Measurements from ENCODE around the gene SLC38A10.
"Not testable (repeated sequence)": the region's sequence is repeated elsewhere in the genome, so short reads cannot be mapped to it uniquely, and the experiment has no call there.

The SLC38A10 gene

DNA sequence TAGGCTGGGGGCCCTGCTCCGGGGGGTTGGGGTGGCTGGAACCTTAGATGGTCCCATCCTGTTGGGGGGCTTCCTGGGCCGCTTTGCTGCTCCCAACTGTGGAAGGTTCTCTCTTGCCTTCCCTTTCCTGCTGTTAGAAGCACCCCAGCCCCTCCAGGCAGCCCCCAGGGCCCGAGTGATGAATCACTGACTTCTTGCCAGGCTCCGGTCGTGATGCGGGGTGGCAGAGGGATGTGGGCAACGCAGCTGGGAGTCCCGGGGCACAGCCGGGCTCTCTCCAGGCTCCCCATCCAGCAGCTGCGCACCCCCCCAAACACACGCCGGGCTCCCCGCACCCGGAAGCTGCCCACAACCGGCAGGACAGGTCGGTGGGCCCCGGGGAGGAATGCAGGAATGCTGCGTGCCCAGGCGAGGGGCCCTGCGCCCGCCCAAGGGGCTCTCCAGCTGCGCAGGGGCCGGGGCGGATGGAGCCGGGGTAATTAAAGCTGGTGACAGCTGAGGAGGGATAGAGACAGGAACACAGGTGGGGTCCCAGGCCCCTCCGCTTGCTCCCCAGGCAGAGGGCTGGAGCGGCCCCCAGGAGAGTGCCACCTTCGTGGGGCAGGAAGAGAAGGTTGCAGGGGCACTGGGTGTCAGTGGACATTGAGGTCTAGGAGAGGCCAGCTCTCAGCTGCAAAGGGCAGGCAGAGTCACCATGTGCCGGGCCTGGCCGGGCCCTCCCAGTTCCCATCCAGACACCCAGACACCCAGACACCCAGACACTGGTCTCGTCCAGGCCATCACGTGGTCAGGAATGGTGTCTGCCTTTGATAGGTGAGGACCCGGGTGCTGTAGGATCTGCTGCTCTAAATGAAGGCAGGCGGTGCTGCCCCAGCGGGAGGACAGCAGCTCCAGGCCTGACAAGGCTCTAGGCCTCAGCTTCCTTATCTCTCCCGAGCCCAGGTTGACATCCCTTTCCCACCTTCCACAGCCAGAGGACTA, 15.0 kb upstream of the SLC38A10 start:
- Histone ChIP-seq H3K27ac (ENCODE audit: low read depth, low read length, severe bottlenecking) (no peak overlapping the region), H3K36me3 (ENCODE audit: control insufficient read depth, insufficient read depth, low read length) (no peaks in the 10 kb centered on the region), H3K9me3 (ENCODE audit: control insufficient read depth, low read length) (no peaks in the 10 kb centered on the region), H3K4me3 (ENCODE audit: extremely low read depth, insufficient read depth, low read length, poor library complexity, severe bottlenecking) (no peak overlapping the region), H3K4me1 (ENCODE audit: control insufficient read depth, insufficient read depth, low read length, poor library complexity, severe bottlenecking) (peaks cover 24% of the 10 kb centered on the region)
- WGBS, 2 experiments (ENCODE audit: insufficient coverage in 2 of 2) = 89 to 93% methylated on average over 32 to 34 of the region's 36 CpGs

DNA sequence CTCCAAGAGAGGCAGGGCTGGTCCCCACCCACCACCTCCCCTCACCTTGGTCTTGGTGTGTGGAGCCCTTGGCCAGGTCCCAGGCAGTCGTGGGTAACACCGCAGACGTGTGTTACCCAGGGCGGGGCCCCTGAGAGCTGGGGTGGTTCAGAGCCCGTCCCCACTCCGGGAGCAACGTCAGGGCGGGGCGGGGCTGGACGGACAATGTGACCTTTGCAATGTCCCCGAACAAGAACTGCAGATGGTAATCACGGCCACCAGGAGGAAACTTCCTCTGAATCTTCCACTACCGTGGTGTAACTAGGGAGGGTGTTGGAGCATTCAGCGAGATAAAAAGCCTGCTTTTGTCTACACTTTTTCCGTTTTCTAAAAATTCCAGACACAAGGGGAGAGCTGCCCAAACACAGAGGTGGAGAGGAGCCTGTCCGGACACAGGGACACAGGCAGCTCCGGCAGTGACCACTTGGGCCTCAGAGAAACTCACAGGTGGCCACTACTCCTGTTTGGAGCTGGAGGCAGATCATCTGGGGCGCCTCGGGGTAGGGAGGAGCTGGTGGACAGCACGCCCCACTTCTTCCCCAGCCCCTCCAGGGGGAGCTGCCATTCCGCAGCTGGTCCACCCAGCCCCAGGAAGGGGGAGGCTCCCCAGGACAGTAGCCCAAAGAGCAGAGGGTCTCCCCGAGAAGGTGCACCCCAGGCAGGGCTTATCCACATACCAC, 14.2 kb upstream of the SLC38A10 start:
- Histone ChIP-seq H3K4me1 (ENCODE audit: control insufficient read depth, insufficient read depth, low read length, poor library complexity, severe bottlenecking) (peaks cover 21% of the 10 kb centered on the region), H3K4me3 (ENCODE audit: extremely low read depth, insufficient read depth, low read length, poor library complexity, severe bottlenecking) (no peak overlapping the region), H3K27ac (ENCODE audit: low read depth, low read length, severe bottlenecking) (no peak overlapping the region), H3K9me3 (ENCODE audit: control insufficient read depth, low read length) (no peaks in the 10 kb centered on the region), H3K36me3 (ENCODE audit: control insufficient read depth, insufficient read depth, low read length) (no peaks in the 10 kb centered on the region)
- 31 to 46% methylated on average over 12 to 17 of the region's 22 CpGs for WGBS, 2 experiments (ENCODE audit: insufficient coverage in 2 of 2)

DNA sequence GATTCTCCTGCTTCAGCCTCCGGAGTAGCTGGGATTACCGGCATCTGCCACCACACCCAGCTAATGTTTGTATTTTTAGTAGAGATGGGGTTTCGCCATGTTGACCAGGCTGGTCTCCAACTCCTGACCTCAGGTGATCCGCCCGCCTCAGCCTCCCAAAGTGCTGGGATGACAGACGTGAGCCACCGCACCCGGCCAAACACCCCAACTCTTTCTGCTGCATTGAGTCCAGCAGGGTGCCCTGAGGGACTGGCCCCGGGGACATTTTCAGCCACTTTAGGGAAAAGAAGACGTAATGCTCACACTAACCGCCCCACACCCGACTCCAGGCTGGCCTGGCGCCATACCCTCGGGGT, 13.7 kb upstream of the SLC38A10 start:
- 86 to 96% methylated on average over 9 to 11 of the region's 14 CpGs for WGBS, 2 experiments (ENCODE audit: insufficient coverage in 2 of 2)
- H3K9me3 ChIP-seq (ENCODE audit: control insufficient read depth, low read length); H3K27ac ChIP-seq (ENCODE audit: low read depth, low read length, severe bottlenecking); H3K36me3 ChIP-seq (ENCODE audit: control insufficient read depth, insufficient read depth, low read length); H3K4me3 ChIP-seq (ENCODE audit: extremely low read depth, insufficient read depth, low read length, poor library complexity, severe bottlenecking): not testable (repeated sequence)
- H3K4me1 ChIP-seq (ENCODE audit: control insufficient read depth, insufficient read depth, low read length, poor library complexity, severe bottlenecking) = peaks cover 21% of the 10 kb centered on the region

DNA sequence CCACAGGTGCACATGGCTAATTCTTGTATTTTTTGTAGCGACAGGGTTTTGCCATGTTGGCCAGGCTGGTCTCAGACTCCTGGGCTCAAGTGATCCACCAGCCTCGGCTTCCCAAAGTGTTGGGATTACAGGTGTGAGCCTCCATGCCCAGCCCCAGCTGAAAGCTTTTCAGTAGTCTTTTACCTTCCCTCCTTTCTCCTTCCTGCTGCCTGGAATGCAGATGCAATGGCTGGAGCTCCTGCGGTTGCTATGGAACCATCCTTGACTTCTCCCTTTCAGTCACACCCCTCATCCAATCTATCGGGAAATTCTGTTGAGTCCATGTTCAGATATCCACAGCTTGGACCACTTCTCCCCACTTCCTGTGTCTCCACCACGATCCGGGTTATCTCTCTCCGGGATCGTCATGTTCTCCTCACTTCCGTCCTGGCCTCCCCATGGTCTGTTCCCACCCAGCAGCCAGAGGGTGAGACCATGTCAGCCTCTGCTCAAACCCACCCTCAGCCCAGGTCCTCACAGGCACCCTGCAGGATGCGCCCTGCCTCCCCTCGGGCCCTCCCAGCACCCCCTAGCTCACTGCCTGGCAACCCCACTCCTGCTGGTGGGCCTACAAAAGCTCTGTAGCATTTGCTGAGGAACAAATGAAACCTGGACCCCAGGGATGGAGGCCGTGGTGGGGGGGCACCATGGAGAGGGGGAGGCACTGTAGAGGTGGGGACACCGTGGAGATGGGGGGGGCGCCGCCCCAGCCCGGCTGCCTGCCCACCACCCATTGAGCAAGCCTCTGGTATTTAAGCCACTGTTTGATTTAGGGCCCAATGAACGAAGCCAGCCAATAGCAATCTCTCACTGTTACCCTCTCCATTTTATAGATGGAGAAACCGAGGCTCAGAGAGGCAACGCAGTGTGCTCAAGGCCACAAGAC, 12.8 kb upstream of the SLC38A10 start:
- Histone ChIP-seq H3K27ac (ENCODE audit: low read depth, low read length, severe bottlenecking) (no peak overlapping the region), H3K4me3 (ENCODE audit: extremely low read depth, insufficient read depth, low read length, poor library complexity, severe bottlenecking) (no peak overlapping the region), H3K4me1 (ENCODE audit: control insufficient read depth, insufficient read depth, low read length, poor library complexity, severe bottlenecking) (peaks cover 21% of the 10 kb centered on the region), H3K9me3 (ENCODE audit: control insufficient read depth, low read length) (no peaks in the 10 kb centered on the region), H3K36me3 (ENCODE audit: control insufficient read depth, insufficient read depth, low read length) (no peaks in the 10 kb centered on the region)
- 93 to 95% methylated on average over 14 to 17 of the region's 19 CpGs for WGBS, 2 experiments (ENCODE audit: insufficient coverage in 2 of 2)

DNA sequence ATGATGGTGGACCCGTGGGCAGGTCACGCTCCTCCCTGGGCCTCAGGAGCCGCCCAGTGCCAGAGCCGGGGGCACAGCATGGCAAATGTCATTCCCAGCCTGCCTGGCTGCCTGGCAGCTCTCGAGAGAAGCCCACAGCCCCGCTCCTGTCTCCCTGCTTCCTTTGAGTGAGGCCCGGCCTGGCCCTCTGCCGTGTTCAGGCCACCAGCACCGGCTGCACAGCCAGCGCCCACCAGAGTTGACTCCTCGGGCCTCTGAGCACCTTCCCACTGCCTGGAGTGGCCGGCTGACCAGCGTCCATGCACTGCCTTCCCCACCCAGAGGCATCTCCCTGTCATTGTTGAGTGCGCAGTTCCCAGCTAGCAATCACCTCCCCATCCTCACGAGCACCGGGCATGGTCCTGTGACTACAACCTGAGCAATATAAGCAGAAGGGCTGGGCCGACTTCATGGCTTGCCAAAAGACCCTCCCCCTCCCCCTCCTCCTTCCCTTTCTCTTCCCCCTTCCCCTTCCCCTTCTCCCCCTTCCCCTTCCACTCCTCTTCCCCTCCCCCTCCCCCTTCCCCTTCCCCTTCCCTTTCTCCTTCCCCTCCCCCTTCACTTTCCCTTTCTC, 11.9 kb upstream of the SLC38A10 start:
- 89 to 93% methylated on average over 13 to 17 of the region's 17 CpGs for WGBS, 2 experiments (ENCODE audit: insufficient coverage in 2 of 2)
- Histone ChIP-seq H3K9me3 (ENCODE audit: control insufficient read depth, low read length) (no peaks in the 10 kb centered on the region), H3K36me3 (ENCODE audit: control insufficient read depth, insufficient read depth, low read length) (no peaks in the 10 kb centered on the region), H3K4me3 (ENCODE audit: extremely low read depth, insufficient read depth, low read length, poor library complexity, severe bottlenecking) (no peak overlapping the region), H3K4me1 (ENCODE audit: control insufficient read depth, insufficient read depth, low read length, poor library complexity, severe bottlenecking) (peaks cover 21% of the 10 kb centered on the region), H3K27ac (ENCODE audit: low read depth, low read length, severe bottlenecking) (no peak overlapping the region)

DNA sequence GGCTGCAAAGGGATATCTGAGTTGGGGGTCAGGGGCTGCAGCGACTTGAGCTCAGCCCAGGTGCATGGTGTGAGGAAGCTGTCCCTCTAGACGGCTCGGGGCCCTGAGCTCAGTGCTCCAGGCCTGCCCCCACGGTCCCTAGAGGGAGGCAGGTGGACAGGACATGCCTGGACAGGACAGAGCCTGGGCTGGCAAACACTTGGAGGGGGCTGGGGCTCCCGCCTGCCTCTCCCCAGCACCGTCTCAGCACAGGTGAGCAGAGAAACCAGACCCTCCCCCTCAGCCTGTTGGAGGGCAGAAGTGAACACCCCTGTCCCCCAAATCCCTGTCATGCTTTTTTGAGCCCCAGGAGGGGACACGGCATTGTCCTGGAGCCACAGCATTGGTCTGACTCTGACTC, 11.4 kb upstream of the SLC38A10 start:
- 99 to 100% methylated on average over 6 of the region's 7 CpGs for WGBS, 2 experiments (ENCODE audit: insufficient coverage in 2 of 2)
- Histone ChIP-seq H3K27ac (ENCODE audit: low read depth, low read length, severe bottlenecking) (no peak overlapping the region), H3K9me3 (ENCODE audit: control insufficient read depth, low read length) (no peaks in the 10 kb centered on the region), H3K4me1 (ENCODE audit: control insufficient read depth, insufficient read depth, low read length, poor library complexity, severe bottlenecking) (peaks cover 21% of the 10 kb centered on the region), H3K4me3 (ENCODE audit: extremely low read depth, insufficient read depth, low read length, poor library complexity, severe bottlenecking) (no peak overlapping the region), H3K36me3 (ENCODE audit: control insufficient read depth, insufficient read depth, low read length) (no peaks in the 10 kb centered on the region)

DNA sequence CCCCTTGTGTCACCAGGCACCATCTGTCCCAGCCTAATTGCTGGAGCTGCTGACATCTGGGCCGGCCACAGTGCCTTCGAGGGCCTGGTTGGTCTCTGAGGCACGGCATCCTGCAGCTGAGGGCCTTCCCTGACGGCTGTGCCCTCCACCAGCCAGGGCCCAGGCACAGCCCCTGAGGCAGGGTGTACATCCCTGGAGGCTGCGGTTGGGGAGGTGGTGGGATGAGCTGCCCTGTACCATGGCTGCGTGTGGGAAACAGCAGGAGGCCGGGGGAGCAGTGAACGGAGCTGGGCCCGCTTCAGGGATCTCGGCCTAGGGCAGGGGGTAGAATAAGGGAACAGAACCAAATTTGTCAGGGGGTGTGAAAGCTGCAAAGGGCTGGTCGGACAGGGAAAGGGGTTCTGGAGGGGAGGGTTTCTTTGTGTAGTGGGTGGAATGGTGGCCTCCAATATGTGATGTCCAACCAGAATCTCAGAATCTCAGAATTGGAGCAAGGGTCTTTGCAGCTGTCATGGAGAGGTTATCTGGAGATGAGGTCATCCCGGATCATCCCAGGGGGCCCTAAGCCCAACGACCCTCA, 10.0 kb upstream of the SLC38A10 start:
- H3K27ac ChIP-seq (ENCODE audit: low read depth, low read length, severe bottlenecking) = no peak overlapping the region
- H3K9me3 ChIP-seq (ENCODE audit: control insufficient read depth, low read length) = no peaks in the 10 kb centered on the region
- H3K36me3 ChIP-seq (ENCODE audit: control insufficient read depth, insufficient read depth, low read length) = no peaks in the 10 kb centered on the region
- no peak overlapping the region for H3K4me3 ChIP-seq (ENCODE audit: extremely low read depth, insufficient read depth, low read length, poor library complexity, severe bottlenecking)
- 84 to 94% methylated on average over 12 of the region's 13 CpGs for WGBS, 2 experiments (ENCODE audit: insufficient coverage in 2 of 2)
- H3K4me1 ChIP-seq (ENCODE audit: control insufficient read depth, insufficient read depth, low read length, poor library complexity, severe bottlenecking) = peaks cover 12% of the 10 kb centered on the region

DNA sequence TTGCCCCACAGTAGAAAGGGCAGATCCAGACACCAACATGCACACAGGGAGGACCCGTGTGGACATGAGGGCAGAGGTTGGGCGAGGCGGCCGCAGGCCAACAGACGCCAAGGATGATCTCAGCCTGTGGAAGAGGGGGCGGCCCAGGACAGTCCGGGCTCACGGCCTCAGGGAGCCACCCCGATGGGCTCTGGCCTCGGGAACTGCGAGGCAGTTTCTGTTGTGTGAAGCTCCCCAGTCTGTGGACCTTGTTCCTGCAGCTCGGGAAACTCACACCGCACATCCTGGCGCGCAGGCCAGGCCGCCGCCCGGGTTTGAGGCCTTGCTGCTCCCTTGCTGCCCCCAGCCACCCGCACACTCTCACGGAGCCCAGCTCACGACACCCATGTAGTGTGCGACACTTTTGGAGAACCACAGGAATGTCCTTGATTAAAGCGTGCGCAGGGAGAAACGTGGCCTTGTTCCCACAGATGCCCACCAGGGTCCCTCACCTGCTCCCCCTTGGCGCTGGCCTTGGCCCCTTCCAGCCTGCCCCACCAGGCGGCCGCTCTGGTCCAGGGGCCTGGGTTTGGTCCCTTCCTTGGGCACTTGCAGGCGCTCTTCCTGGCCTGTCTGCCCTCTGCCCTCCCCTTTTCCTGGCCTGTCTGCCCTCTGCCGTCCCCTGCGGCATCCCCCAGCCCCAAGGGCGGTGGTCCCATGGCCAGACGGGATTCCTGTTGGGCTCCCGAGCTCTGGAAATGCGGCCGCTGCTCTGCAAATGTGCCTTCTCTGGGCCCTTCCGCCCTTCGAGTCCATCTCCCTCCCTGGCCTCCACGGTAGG, 9.3 kb upstream of the SLC38A10 start:
- Histone ChIP-seq H3K9me3 (ENCODE audit: control insufficient read depth, low read length) (no peaks in the 10 kb centered on the region), H3K27ac (ENCODE audit: low read depth, low read length, severe bottlenecking) (no peak overlapping the region), H3K4me3 (ENCODE audit: extremely low read depth, insufficient read depth, low read length, poor library complexity, severe bottlenecking) (no peak overlapping the region), H3K36me3 (ENCODE audit: control insufficient read depth, insufficient read depth, low read length) (no peaks in the 10 kb centered on the region), H3K4me1 (ENCODE audit: control insufficient read depth, insufficient read depth, low read length, poor library complexity, severe bottlenecking) (peaks cover 7% of the 10 kb centered on the region)
- 93% methylated on average over 35 to 39 of the region's 39 CpGs for WGBS, 2 experiments (ENCODE audit: insufficient coverage in 2 of 2)

DNA sequence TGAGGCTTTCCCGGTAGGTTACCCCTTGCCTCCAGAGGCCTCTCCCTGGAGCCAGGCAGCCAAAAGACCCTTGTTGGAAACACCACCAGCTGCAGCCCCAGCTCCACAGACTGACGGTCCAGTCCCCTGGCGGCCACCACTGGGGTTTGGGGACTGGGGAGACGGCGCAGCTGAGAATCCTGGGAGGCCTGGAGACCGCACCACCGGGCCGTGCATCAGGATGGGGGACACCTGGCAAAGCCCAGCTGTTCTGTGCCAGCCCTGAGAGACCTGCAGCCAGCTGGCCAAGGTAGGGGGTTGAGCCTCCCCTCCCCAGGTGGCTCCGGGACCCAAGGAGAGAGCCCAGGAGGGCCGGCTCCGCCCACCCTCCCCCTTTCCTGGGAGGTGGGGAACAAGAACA, 8.3 kb upstream of the SLC38A10 start:
- 95 to 100% methylated on average over 8 to 9 of the region's 11 CpGs for WGBS, 2 experiments (ENCODE audit: insufficient coverage in 2 of 2)
- no peak overlapping the region for H3K27ac ChIP-seq (ENCODE audit: low read depth, low read length, severe bottlenecking)
- no peaks in the 10 kb centered on the region for H3K4me1 ChIP-seq (ENCODE audit: control insufficient read depth, insufficient read depth, low read length, poor library complexity, severe bottlenecking)
- H3K4me3 ChIP-seq (ENCODE audit: extremely low read depth, insufficient read depth, low read length, poor library complexity, severe bottlenecking) = no peak overlapping the region
- no peaks in the 10 kb centered on the region for H3K9me3 ChIP-seq (ENCODE audit: control insufficient read depth, low read length)
- no peaks in the 10 kb centered on the region for H3K36me3 ChIP-seq (ENCODE audit: control insufficient read depth, insufficient read depth, low read length)

Measured in mesodermal cell (in vitro differentiated cells).